ENCODE results near the gene ASPG.

Gene ASPG

DNA sequence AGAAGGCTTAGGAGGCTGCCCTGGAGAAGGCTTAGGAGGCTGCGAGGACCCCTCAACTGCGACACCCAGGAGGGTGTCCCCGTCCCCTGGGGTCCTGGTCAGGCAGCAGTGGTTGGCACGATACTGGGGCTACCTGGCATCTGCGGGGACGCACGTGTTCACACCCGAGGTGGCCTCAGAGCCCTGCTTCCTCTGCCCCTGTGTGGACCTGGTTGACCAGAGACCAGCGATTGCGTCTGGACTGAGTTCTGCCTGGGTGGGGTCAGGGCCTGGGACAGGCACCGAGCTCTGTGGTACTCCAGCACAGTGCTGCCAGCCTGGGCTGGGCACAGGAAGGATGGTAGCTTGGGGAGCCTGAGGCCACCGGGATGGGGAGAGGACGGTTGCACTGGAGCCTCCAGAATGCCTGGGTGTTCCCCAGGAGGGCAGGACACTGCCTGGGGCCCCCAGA is 735 bp downstream of the ASPG start:
- Histone ChIP-seq H3K27ac (ENCODE audit: insufficient read depth, low read length, poor library complexity, severe bottlenecking) (no peak overlapping the region), H3K4me3 (ENCODE audit: insufficient read depth, low read depth, low read length, poor library complexity, severe bottlenecking) (no peak overlapping the region), H3K27me3 (replicated peaks; ENCODE audit: control insufficient read depth, insufficient read depth, low read length, poor library complexity, severe bottlenecking) (peaks cover 10% of the 10 kb centered on the region), H3K9me3 (ENCODE audit: control insufficient read depth, low read length) (no peaks in the 10 kb centered on the region), H3K36me3 (ENCODE audit: control insufficient read depth, insufficient read depth, low read length) (no peaks in the 10 kb centered on the region), H3K4me1 (ENCODE audit: control insufficient read depth, insufficient read depth, low read length, poor library complexity, severe bottlenecking) (peaks cover 3% of the 10 kb centered on the region)
- DNase-seq: no peak

DNA sequence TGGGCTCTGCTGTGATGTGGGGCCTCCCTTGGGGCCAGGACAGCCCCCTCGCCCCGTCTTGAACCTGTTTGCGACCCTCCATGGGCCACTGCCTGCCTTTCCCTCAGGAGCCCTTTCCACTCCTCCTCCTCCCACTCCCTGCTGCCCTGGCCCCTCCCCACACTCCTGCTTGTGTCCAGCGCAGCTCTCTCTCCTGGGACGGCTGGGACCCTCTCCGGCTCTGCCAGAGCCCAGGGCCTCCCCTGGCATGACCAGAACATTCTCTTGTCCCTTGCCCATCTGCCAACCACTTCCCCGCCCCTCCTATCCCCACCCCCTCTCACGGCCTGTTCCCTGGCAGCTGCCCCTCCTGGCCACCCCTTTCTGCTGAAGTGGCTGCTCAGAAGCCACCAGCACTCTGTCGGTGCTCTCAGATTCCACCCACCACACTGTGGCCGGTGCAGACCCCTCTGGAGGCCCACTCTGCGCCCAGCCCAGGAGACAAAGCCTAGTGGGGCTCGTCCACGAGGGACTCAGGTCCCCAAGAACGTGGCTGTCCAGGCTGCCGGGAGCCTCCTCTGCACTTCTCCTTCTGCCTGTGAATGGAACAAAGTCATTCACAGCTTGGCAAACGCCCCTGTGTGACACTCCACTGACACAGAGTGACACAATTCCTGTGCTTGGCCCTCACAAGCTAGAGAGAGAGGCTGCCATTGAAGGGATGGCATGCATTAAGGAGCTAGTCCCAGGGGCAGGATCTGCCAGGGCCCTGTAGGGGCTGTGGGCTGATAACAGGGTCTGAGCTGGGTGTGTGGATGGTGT is 1.4 kb downstream of the ASPG start:
- no peaks in the 10 kb centered on the region for H3K36me3 ChIP-seq (ENCODE audit: control insufficient read depth, insufficient read depth, low read length)
- peaks cover 3% of the 10 kb centered on the region for H3K4me1 ChIP-seq (ENCODE audit: control insufficient read depth, insufficient read depth, low read length, poor library complexity, severe bottlenecking)
- H3K27me3 ChIP-seq (replicated peaks; ENCODE audit: control insufficient read depth, insufficient read depth, low read length, poor library complexity, severe bottlenecking): peaks cover 10% of the 10 kb centered on the region
- no peak overlapping the region for H3K27ac ChIP-seq (ENCODE audit: insufficient read depth, low read length, poor library complexity, severe bottlenecking)
- no peak overlapping the region for H3K4me3 ChIP-seq (ENCODE audit: insufficient read depth, low read depth, low read length, poor library complexity, severe bottlenecking)
- H3K9me3 ChIP-seq (ENCODE audit: control insufficient read depth, low read length): no peaks in the 10 kb centered on the region
- no peak for DNase-seq

DNA sequence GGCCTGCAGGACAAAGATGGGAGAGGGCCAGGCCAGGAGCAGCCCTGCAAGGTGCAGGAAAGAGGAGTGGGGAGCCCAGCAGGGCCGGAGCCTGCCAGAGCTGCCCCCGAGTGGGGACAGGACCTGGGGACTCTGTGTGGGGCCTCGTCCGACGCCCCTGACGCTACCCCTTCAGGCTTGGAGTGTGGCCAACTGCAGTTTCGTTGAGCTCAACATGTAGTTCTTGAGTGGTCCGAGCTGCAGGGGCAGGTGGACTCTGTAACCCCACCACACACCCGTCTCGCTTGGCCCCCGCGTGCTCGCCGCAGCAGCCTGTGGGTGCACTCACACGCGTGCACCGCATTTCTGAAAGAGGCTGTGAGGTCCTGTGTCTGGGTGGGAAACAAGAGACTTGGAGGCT is 2.0 kb downstream of the ASPG start:
- Histone ChIP-seq H3K36me3 (ENCODE audit: control insufficient read depth, insufficient read depth, low read length) (no peaks in the 10 kb centered on the region), H3K9me3 (ENCODE audit: control insufficient read depth, low read length) (no peaks in the 10 kb centered on the region), H3K27ac (ENCODE audit: insufficient read depth, low read length, poor library complexity, severe bottlenecking) (no peak overlapping the region), H3K4me3 (ENCODE audit: insufficient read depth, low read depth, low read length, poor library complexity, severe bottlenecking) (no peak overlapping the region), H3K27me3 (replicated peaks; ENCODE audit: control insufficient read depth, insufficient read depth, low read length, poor library complexity, severe bottlenecking) (peaks cover 10% of the 10 kb centered on the region), H3K4me1 (ENCODE audit: control insufficient read depth, insufficient read depth, low read length, poor library complexity, severe bottlenecking) (peaks cover 3% of the 10 kb centered on the region)
- no peak for DNase-seq

DNA sequence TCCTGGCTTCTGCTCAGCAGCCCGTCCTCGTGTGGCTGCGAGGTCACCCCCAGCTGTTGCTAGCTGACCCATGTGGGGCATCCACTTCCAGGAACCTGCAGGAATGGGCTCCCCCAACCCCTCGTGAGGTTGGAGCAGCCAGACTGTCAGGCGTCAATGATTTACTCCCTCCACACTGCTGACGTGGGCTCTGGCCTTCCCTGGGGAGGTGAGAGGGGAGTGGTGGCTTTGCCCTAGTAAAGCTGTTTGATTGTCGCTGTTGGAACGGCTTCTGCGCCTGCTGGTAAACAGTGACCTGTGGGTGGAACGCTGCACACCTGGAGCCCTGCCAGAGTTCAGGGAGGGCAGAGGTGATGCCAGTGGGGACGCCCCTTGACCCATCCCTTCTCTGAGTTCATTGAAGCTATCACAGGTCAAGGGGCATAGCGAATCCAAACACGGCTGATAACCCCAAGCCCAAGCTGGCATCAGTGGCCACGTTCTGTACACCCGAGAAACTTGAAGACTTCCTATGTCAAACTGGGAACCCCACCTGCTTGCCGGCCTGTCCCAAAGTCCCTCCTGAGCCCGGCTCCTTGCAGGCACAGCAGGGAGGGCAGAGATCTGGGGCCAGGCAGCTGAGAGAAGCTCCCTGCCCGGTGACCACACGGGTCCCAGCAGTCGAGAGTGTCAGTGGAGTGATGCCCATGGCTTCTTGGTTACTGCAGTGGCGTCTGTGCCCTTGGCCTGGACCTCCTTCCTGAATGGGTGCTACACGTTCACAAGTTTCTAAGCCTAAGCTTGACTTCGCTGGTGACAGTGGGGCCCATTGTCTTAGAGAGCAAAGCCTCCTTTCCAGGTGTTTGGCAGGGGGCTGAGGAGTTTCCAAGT is 2.7 kb downstream of the ASPG start:
- no peaks in the 10 kb centered on the region for H3K9me3 ChIP-seq (ENCODE audit: control insufficient read depth, low read length)
- no peak overlapping the region for H3K4me3 ChIP-seq (ENCODE audit: insufficient read depth, low read depth, low read length, poor library complexity, severe bottlenecking)
- no peak overlapping the region for H3K27ac ChIP-seq (ENCODE audit: insufficient read depth, low read length, poor library complexity, severe bottlenecking)
- DNase-seq: no peak
- peaks cover 10% of the 10 kb centered on the region for H3K27me3 ChIP-seq (replicated peaks; ENCODE audit: control insufficient read depth, insufficient read depth, low read length, poor library complexity, severe bottlenecking)
- H3K4me1 ChIP-seq (ENCODE audit: control insufficient read depth, insufficient read depth, low read length, poor library complexity, severe bottlenecking): peaks cover 3% of the 10 kb centered on the region
- H3K36me3 ChIP-seq (ENCODE audit: control insufficient read depth, insufficient read depth, low read length): no peaks in the 10 kb centered on the region

DNA sequence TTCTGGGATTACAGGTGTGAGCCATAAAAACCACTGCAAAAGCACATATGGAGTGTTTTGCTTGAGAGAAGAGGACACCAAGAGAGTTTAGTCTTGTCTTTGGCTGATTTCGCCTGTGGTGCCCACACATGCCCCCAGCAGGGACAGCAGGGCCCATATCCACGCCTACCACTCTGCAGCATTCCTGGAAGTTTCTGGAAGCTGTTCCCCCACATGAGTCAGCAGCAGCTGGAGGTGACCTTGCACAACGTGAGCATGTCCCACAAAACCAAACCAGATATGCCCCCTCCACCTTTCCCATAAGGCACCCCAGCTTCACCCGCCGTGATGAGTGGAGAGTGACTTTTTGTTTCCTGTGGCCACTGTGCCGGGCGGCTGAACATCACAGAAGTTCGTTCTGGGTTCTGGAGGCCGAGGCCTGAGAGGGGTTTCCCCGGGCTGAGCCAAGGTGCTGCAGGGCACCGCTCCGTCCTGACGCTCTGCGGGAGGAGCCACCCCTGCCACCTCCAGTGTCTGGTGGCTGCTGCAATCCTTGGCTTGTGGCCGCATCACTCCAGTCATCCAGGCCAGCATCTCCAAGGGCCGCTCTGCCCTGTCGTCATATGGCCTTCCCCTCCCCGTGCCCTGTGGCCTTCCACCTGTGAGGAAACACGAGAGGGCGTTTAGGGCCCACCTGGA is 4.7 kb downstream of the ASPG start:
- H3K27me3 ChIP-seq (replicated peaks; ENCODE audit: control insufficient read depth, insufficient read depth, low read length, poor library complexity, severe bottlenecking): peaks cover 7% of the 10 kb centered on the region

DNA sequence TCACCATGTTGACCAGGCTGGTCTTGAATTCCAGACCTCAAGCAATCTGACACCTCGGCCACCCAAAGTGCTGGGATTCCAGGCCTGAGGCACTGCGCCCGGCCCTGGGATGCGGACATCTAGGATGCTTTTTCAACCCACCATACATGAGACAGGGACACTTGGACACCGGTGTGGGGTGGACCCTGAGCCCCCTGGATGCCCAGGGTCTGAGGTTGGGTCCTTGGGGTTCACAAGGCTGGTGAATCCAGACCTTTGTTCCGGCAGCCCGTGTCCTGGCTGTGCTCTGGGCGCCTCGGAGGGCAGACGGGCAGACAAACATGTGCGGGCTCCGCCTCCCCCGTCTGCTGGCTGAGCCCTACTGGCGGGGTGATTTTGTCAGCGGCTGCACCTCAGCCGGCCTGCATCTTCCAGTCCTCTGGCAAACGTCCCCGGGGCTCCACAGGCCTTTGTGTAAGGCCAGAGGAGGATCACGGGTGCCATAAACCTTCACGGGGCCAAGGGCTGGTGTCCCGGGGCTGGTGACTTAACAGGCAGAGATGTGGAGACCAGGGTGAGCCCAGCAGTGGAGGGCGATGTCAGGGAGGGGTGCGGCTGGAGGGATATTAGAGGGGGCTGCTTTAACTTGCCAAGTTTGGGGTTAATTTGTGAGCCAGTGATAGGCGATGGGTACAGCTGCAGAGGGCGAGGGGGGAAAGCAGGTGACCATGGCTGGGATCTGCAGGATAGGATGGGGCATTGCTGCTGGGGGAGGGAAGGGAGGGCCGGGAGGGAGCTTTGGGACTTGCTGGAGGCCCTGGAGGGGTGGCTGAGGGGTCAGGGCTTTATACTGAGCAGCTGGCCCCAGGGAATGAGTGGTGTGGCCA is 5.8 kb downstream of the ASPG start:
- H3K36me3 ChIP-seq (ENCODE audit: control insufficient read depth, insufficient read depth, low read length): no peaks in the 10 kb centered on the region
- peaks cover 2% of the 10 kb centered on the region for H3K27me3 ChIP-seq (replicated peaks; ENCODE audit: control insufficient read depth, insufficient read depth, low read length, poor library complexity, severe bottlenecking)
- no peak overlapping the region for H3K27ac ChIP-seq (ENCODE audit: insufficient read depth, low read length, poor library complexity, severe bottlenecking)
- no peak overlapping the region for H3K4me3 ChIP-seq (ENCODE audit: insufficient read depth, low read depth, low read length, poor library complexity, severe bottlenecking)
- H3K9me3 ChIP-seq (ENCODE audit: control insufficient read depth, low read length): no peaks in the 10 kb centered on the region
- no peak for DNase-seq
- H3K4me1 ChIP-seq (ENCODE audit: control insufficient read depth, insufficient read depth, low read length, poor library complexity, severe bottlenecking): peaks cover 4% of the 10 kb centered on the region

More for the DNA sequence above, 4.7 kb downstream of the ASPG start:
- H3K9me3 ChIP-seq (ENCODE audit: control insufficient read depth, low read length): no peaks in the 10 kb centered on the region
- no peaks in the 10 kb centered on the region for H3K36me3 ChIP-seq (ENCODE audit: control insufficient read depth, insufficient read depth, low read length)
- H3K27ac ChIP-seq (ENCODE audit: insufficient read depth, low read length, poor library complexity, severe bottlenecking): no peak overlapping the region
- no peak overlapping the region for H3K4me3 ChIP-seq (ENCODE audit: insufficient read depth, low read depth, low read length, poor library complexity, severe bottlenecking)
- H3K4me1 ChIP-seq (ENCODE audit: control insufficient read depth, insufficient read depth, low read length, poor library complexity, severe bottlenecking): peaks cover 8% of the 10 kb centered on the region
- no peak for DNase-seq

DNA sequence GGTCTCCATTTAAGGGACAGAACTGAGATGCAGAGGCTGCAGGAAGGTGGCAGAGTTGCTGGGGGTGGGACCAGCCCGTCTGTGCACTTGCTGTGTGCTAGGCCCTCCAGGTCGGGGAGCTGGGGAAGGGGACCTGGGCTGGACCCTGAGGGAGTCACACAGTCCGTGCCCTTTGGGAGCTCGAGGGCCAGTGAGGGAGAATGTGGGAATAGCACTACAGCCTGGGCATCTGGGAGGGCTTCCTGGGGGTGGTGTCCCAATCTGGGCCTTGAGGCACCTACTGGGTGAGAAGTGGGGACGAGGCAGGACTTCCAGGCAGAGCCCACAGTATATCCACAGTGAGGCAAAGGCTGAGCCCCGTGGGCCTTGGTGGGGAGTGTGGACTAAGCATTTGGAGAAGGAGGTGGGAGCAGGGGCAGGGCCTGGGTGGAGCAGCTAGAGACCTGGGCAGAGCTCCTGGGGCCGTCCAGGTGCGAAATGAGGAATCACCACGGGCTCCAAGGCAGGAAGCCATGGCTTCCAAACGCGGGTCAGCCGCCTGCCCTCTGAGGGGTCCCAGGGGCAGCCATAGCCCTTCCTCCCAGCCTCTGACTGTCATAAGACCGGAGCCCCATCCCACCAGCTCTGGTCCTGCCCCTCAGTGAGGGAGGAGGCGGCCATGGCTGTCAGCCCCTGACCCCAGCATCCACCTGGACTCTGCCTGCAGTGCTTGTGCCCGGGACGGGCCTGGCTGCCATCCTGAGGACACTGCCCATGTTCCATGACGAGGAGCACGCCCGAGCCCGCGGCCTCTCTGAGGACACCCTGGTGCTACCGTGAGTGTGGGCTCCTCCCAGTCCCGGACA is 6.6 kb downstream of the ASPG start:
- Histone ChIP-seq H3K9me3 (ENCODE audit: control insufficient read depth, low read length) (no peaks in the 10 kb centered on the region), H3K36me3 (ENCODE audit: control insufficient read depth, insufficient read depth, low read length) (no peaks in the 10 kb centered on the region), H3K27me3 (replicated peaks; ENCODE audit: control insufficient read depth, insufficient read depth, low read length, poor library complexity, severe bottlenecking) (no peaks in the 10 kb centered on the region), H3K27ac (ENCODE audit: insufficient read depth, low read length, poor library complexity, severe bottlenecking) (no peak overlapping the region), H3K4me3 (ENCODE audit: insufficient read depth, low read depth, low read length, poor library complexity, severe bottlenecking) (no peak overlapping the region), H3K4me1 (ENCODE audit: control insufficient read depth, insufficient read depth, low read length, poor library complexity, severe bottlenecking) (peaks cover 4% of the 10 kb centered on the region)
- no peak for DNase-seq

DNA sequence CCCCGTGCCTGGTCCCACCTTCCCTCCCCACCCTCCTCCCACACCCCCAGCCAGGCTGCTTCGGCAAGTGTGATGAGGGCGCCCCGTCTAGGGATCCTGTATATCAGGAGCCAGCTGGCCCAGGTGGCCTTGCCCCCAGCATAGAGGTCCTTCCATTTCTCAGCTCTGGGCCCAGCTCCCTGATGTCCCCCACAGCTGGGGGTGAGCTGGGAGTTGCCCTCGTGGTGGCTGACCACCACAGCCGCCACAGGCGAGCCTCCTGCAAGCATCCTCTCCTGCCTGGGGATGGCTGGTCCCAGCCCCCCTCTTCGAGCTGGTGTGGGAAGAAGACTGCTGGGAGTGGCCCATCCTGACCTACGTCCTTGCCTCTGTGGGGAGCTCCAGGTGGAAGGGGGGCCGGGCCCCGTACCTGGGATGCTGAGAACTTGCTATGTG is 7.4 kb downstream of the ASPG start:
- Histone ChIP-seq H3K4me3 (ENCODE audit: insufficient read depth, low read depth, low read length, poor library complexity, severe bottlenecking) (no peak overlapping the region), H3K36me3 (ENCODE audit: control insufficient read depth, insufficient read depth, low read length) (no peaks in the 10 kb centered on the region), H3K27ac (ENCODE audit: insufficient read depth, low read length, poor library complexity, severe bottlenecking) (no peak overlapping the region), H3K4me1 (ENCODE audit: control insufficient read depth, insufficient read depth, low read length, poor library complexity, severe bottlenecking) (peaks cover 4% of the 10 kb centered on the region), H3K9me3 (ENCODE audit: control insufficient read depth, low read length) (no peaks in the 10 kb centered on the region), H3K27me3 (replicated peaks; ENCODE audit: control insufficient read depth, insufficient read depth, low read length, poor library complexity, severe bottlenecking) (no peaks in the 10 kb centered on the region)
- no peak for DNase-seq
